Measurements from ENCODE around the gene PPA1. TPM values are rescaled to one million over a fixed set of nuclear protein-coding genes. Genes with fewer than 3 reads are reported as not detected.

PPA1 gene
- total and polyA plus RNA-seq, 10 donors, result 54.8 to 133 (median 78.5) TPM

DNA sequence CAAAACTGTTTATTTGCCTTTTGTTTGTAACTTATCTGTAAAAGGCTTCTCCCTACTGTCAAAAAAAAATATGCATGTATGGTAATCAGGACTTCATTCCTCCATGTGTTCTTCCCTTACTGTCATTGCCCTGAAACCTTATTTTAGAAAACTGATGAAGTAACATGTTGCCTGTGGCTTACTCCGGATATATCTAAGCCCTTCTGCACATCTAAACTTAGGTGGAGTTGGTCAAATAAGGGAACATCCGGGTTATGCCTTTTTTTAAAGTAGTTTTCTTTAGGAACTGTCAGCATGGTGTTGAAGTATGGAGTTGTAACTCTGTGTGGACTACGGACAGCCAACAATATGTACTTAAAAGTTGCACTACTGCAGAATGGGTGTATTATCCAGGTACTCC, 69.1 kb downstream of the PPA1 start:
- no peak overlapping the region for H3K4me3 ChIP-seq
- H3K9me3 ChIP-seq, result no peaks in the 10 kb centered on the region
- intact Hi-C loops (cut with DNase I; ENCODE audit: low total_unique reads), result no loop called here
- H3K27me3 ChIP-seq (replicated peaks in 1 of 7), result no peaks in the 10 kb centered on the region
- peak overlapping the region in 3 of 8 donors; percentile 18 to 49 (median 49) for H3K27ac ChIP-seq
- peaks cover 0 to 70% (median 23%) of the 10 kb centered on the region in 6 donors for H3K36me3 ChIP-seq
- DNase-seq, result no peak
- 41 to 70% (median 59%) methylated on average over 3 of the region's 3 CpGs for WGBS, 5 donors
- TF ChIP-seq POLR2A (IDR thresholded peaks at IDR 0.05) (no peak), POLR2AphosphoS5 (IDR thresholded peaks at IDR 0.05) (no peak)
- TF ChIP-seq, protein P1, sequence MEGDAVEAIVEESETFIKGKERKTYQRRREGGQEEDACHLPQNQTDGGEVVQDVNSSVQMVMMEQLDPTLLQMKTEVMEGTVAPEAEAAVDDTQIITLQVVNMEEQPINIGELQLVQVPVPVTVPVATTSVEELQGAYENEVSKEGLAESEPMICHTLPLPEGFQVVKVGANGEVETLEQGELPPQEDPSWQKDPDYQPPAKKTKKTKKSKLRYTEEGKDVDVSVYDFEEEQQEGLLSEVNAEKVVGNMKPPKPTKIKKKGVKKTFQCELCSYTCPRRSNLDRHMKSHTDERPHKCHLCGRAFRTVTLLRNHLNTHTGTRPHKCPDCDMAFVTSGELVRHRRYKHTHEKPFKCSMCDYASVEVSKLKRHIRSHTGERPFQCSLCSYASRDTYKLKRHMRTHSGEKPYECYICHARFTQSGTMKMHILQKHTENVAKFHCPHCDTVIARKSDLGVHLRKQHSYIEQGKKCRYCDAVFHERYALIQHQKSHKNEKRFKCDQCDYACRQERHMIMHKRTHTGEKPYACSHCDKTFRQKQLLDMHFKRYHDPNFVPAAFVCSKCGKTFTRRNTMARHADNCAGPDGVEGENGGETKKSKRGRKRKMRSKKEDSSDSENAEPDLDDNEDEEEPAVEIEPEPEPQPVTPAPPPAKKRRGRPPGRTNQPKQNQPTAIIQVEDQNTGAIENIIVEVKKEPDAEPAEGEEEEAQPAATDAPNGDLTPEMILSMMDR (IDR thresholded peaks at IDR 0.05 in 8 of 11, conservative IDR thresholded peaks at IDR 0.05 in 3 of 11), result no peak
- peaks cover 33 to 95% (median 81%) of the 10 kb centered on the region in 6 donors for H3K4me1 ChIP-seq

DNA sequence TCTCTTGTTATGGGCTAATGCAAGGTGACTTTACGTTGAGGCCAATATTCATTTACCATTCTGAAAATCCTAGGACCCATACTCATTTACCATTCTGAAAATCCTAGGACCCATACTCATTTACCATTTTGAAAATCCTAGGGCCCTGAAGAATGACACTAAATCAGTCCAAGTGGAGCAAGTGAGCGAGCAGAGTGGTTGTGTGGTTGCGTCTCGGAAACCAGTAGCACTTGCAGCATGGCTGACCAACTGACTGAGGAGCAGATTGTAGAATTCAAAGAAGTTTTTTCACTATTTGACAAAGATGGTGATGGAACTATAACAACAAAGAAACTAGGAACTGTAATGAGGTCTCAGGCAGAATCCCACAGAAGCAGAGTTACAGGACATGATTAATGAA, 69.8 kb downstream of the PPA1 start:
- no peaks in the 10 kb centered on the region for H3K9me3 ChIP-seq
- H3K4me1 ChIP-seq, result peaks cover 27 to 94% (median 76%) of the 10 kb centered on the region in 6 donors
- DNase-seq, result no peak
- H3K27me3 ChIP-seq (replicated peaks in 1 of 7), result no peaks in the 10 kb centered on the region
- no peak for TF ChIP-seq POLR2A (IDR thresholded peaks at IDR 0.05)
- TF ChIP-seq, protein P1 (IDR thresholded peaks at IDR 0.05 in 8 of 11, conservative IDR thresholded peaks at IDR 0.05 in 3 of 11), result no peak
- no peak for TF ChIP-seq POLR2AphosphoS5 (IDR thresholded peaks at IDR 0.05)
- intact Hi-C loops (cut with DNase I; ENCODE audit: low total_unique reads), result no loop called here
- WGBS, 5 donors, result 81 to 100% (median 87%) methylated on average over 4 of the region's 4 CpGs
- peaks cover 0 to 71% (median 25%) of the 10 kb centered on the region in 6 donors for H3K36me3 ChIP-seq
- no peak overlapping the region for H3K4me3 ChIP-seq
- H3K27ac ChIP-seq, result peak overlapping the region in 6 of 8 donors; percentile 1 to 64 (median 42)

DNA sequence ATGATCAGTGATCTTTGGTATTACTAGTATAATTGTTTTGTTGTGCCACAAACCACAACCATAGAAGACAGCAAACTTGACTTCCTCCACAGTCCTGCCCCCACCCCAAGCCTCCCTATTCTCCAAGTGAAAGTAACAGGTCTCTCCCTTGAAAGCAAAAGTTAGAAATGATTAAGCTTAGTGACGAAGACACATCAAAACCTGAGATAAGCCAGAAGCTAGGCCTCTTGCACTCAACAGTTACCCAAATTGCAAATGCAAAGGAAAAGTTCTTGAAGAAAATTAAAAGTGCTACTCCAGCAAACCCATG, 70.4 kb downstream of the PPA1 start:
- peaks cover 0 to 73% (median 27%) of the 10 kb centered on the region in 6 donors for H3K36me3 ChIP-seq
- WGBS, 5 donors, result 15 to 32% (median 28%) methylated on average over 1 of the region's 1 CpG
- no peaks in the 10 kb centered on the region for H3K9me3 ChIP-seq
- peak overlapping the region in 6 of 8 donors; percentile 0 to 64 (median 42) for H3K27ac ChIP-seq
- no peaks in the 10 kb centered on the region for H3K27me3 ChIP-seq (replicated peaks in 1 of 7)
- peak overlapping the region in 1 of 8 donors; percentile 6 for H3K4me3 ChIP-seq
- no peak for DNase-seq
- TF ChIP-seq, protein P1 (IDR thresholded peaks at IDR 0.05 in 8 of 11, conservative IDR thresholded peaks at IDR 0.05 in 3 of 11), result no peak
- no peak for TF ChIP-seq POLR2AphosphoS5 (IDR thresholded peaks at IDR 0.05)
- no peak for TF ChIP-seq POLR2A (IDR thresholded peaks at IDR 0.05)
- peaks cover 21 to 89% (median 70%) of the 10 kb centered on the region in 6 donors for H3K4me1 ChIP-seq
- intact Hi-C loops (cut with DNase I; ENCODE audit: low total_unique reads), result no loop called here

DNA sequence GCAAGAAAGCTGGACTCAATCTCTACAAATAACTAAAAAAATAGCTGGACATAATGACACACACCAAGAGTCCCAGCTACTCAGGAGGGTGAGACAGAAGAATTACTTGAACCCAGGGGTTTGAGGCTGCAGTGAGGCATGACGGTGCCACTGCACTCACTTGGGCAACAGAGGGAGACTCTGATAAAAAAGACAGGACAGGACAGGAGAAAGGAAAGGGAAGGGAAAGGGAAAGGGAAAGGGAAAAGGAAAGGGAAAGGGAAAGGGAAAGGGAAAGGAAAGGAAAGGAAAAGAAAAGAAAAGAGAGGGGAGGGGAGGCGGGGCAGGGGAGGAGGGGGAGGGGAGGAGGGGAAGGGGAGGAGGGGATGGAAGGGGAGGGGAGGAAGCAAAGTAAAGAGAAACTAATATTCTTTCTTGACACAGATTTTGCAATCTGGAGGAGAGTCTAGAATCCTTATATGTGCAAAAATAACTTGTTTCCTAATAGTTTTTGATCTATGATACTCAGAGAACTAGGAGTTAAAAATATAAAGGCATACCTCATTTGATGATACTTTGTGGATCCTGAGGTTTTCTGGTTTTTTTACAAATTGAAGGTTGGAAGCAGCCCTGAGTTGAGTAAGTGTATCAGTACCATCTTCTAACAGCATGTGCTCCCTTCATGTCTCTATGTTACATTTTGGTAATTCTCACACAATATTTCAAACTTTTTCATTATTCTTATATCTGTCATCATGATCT, 70.9 kb downstream of the PPA1 start:
- H3K36me3 ChIP-seq, result peaks cover 0 to 75% (median 31%) of the 10 kb centered on the region in 6 donors
- no peaks in the 10 kb centered on the region for H3K9me3 ChIP-seq
- TF ChIP-seq, protein P1 (IDR thresholded peaks at IDR 0.05 in 8 of 11, conservative IDR thresholded peaks at IDR 0.05 in 3 of 11), result no peak
- TF ChIP-seq POLR2AphosphoS5 (IDR thresholded peaks at IDR 0.05) (no peak), POLR2A (IDR thresholded peaks at IDR 0.05) (no peak)
- H3K27me3 ChIP-seq (replicated peaks in 1 of 7), result no peaks in the 10 kb centered on the region
- H3K4me1 ChIP-seq, result peaks cover 19 to 89% (median 67%) of the 10 kb centered on the region in 6 donors
- H3K27ac ChIP-seq, result peak overlapping the region in 6 of 8 donors; percentile 0 to 64 (median 42)
- WGBS, 5 donors, result 71 to 91% (median 76%) methylated on average over 1 to 2 of the region's 2 CpGs
- intact Hi-C loops (cut with DNase I; ENCODE audit: low total_unique reads), result no loop called here
- no peak for DNase-seq
- peak overlapping the region in 1 of 8 donors; percentile 6 for H3K4me3 ChIP-seq

Measured in spleen (tissue), 11 donors.